HCT116 (cell line): Measurements from ENCODE around the gene TCP11L1. TPM values are rescaled to one million over a fixed set of nuclear protein-coding genes. Genes with fewer than 3 reads are reported as not detected.

ENCODE experiments used
- ATAC-seq: fragments of 200-7000 bp; cut with Tn5 transposase; 2 replicates; pipeline ENCODE4 v1.9.1; 2020; ENCODE audit warnings: mild to moderate bottlenecking, moderate library complexity
- BruUV-seq: library from RNA; stranded (reverse); fragments of 400-500 nt; replicated peaks from 2 replicates; lab custom pipeline; 2021; lab: Mats Ljungman, UMichigan
- CTCF ChIA-PET: fragments of 300-600 bp; sonication (Branson Sonifier 250); formaldehyde crosslinking; loops from one replicate; lab custom pipeline; 2021; ENCODE audit warnings: antibody characterized with exemption; lab: Charles Lee
- POLR2A ChIA-PET: fragments of 300-600, 350-600 bp; sonication (Branson Sonifier 250); formaldehyde crosslinking; loops from one replicate; lab custom pipeline; 2021; ENCODE audit warnings: antibody characterized with exemption; lab: Charles Lee
- RAD21 ChIA-PET, 2 experiments: fragments of 300-600 bp; sonication (Branson Sonifier 250); formaldehyde crosslinking; loops; one replicate each; lab custom pipeline; 2023; ENCODE audit warnings: low total read pairs in 2 of 2; ENCODE audit not compliant: uncharacterized antibody in 2 of 2, unreplicated experiment in 2 of 2, low non-redundant PET in 1 of 2; lab: Charles Lee
- DNase-seq: peaks from one replicate; pipeline ENCODE4 v3.0.0-alpha.2; 2010; ENCODE audit warnings: low read depth, low spot score
- H2AFZ ChIP-seq: fragments of 200-600 bp; shearing (Covaris generic), sonication (generic); 2 replicates; pipeline ENCODE4 v1.6.1; 2017; ENCODE audit warnings: low read depth, mixed run types, mixed read lengths, antibody characterized with exemption, low read length; ENCODE audit not compliant: poor library complexity, severe bottlenecking
- H3K27ac ChIP-seq: 2 replicates; pipeline ENCODE4 v1.5.1; 2012; ENCODE audit warnings: low read depth, low read length
- H3K27me3 ChIP-seq: fragments of 200-600 bp; sonication (generic); 2 replicates; pipeline ENCODE4 v1.6.1; 2016; ENCODE audit warnings: mixed run types, low read length, mixed read lengths; ENCODE audit not compliant: insufficient read depth
- H3K36me3 ChIP-seq, 2 experiments: fragments of 200-500 bp in 1 of 2; fragments of 200-600 bp in 1 of 2; sonication (Bioruptor generic) in 1 of 2; sonication (generic) in 1 of 2; 2 replicates each; pipeline versions ENCODE4 v1.5.1 to v1.6.1; 2014 to 2016; ENCODE audit warnings: low read length in 2 of 2, inconsistent platforms in 1 of 2, mixed read lengths in 1 of 2, mixed run types in 1 of 2; ENCODE audit not compliant: insufficient read depth in 2 of 2, control insufficient read depth in 1 of 2
- H3K4me1 ChIP-seq, 2 experiments: fragments of 200-600 bp in 1 of 2; sonication (generic) in 1 of 2; 2 replicates each; pipeline versions ENCODE4 v1.5.1 to v1.6.1; 2012 to 2017; ENCODE audit warnings: low read length in 2 of 2, inconsistent platforms in 1 of 2, mild to moderate bottlenecking in 1 of 2, mixed read lengths in 1 of 2, mixed run types in 1 of 2, moderate library complexity in 1 of 2; ENCODE audit not compliant: insufficient read depth in 2 of 2, control insufficient read depth in 1 of 2
- H3K4me2 ChIP-seq: fragments of 200-600 bp; sonication (generic); 2 replicates; pipeline ENCODE4 v1.6.1; 2017; ENCODE audit warnings: mixed run types, low read length, mixed read lengths
- H3K4me3 ChIP-seq, 2 experiments: fragments of 200-600 bp in 1 of 2; sonication (generic) in 1 of 2; replicated peaks in 1 of 2; 2 replicates each; pipeline ENCODE4 v1.5.1; 2011 to 2016; ENCODE audit warnings: low read length in 2 of 2, control low read depth in 1 of 2, low read depth in 1 of 2, mild to moderate bottlenecking in 1 of 2, mixed read lengths in 1 of 2, mixed run types in 1 of 2
- H3K79me2 ChIP-seq: fragments of 200-600 bp; sonication (generic); 2 replicates; pipeline ENCODE4 v1.6.1; 2017; ENCODE audit warnings: mild to moderate bottlenecking, mixed run types, low read length, moderate library complexity, mixed read lengths; ENCODE audit not compliant: insufficient read depth
- H3K9ac ChIP-seq: fragments of 200-600 bp; sonication (generic); 2 replicates; pipeline ENCODE4 v1.6.1; 2016; ENCODE audit warnings: low read length, mixed read lengths
- H3K9me2 ChIP-seq: fragments of 200-600 bp; sonication (generic), shearing (Covaris generic); 2 replicates; pipeline ENCODE4 v1.6.1; 2017; ENCODE audit warnings: mixed run types, mild to moderate bottlenecking, moderate library complexity; ENCODE audit not compliant: insufficient read depth
- H3K9me3 ChIP-seq, 2 experiments: fragments of 200-500 bp in 1 of 2; fragments of 200-600 bp in 1 of 2; sonication (Bioruptor generic) in 1 of 2; sonication (generic) in 1 of 2; 2 replicates each; pipeline ENCODE4 v1.6.1; 2014 to 2017; ENCODE audit warnings: low read length in 2 of 2, mixed read lengths in 2 of 2, inconsistent platforms in 1 of 2, low read depth in 1 of 2, mild to moderate bottlenecking in 1 of 2, mixed run types in 1 of 2, moderate library complexity in 1 of 2; ENCODE audit not compliant: control insufficient read depth in 1 of 2, insufficient read depth in 1 of 2
- H4K20me1 ChIP-seq: fragments of 200-600 bp; sonication (generic), shearing (Covaris generic); 2 replicates; pipeline ENCODE4 v1.6.1; 2017; ENCODE audit warnings: mixed run types, mild to moderate bottlenecking, moderate library complexity; ENCODE audit not compliant: insufficient read depth
- ATF3 ChIP-seq: IDR thresholded peaks from 2 replicates; pipeline ENCODE4 v1.6.1; 2012
- CBX3 ChIP-seq: IDR thresholded peaks from 2 replicates; pipeline ENCODE4 v1.6.1; 2012; ENCODE audit warnings: low read depth
- CEBPB ChIP-seq: IDR thresholded peaks from 2 replicates; pipeline ENCODE4 v1.6.1; 2012; ENCODE audit warnings: low read depth
- ELF1 ChIP-seq: IDR thresholded peaks from 2 replicates; pipeline ENCODE4 v1.6.1; 2012; ENCODE audit warnings: low read depth, borderline replicate concordance
- EZH2phosphoT487 ChIP-seq: fragments of 200-600 bp; IDR thresholded peaks from 2 replicates; pipeline ENCODE4 v1.6.1; 2018; ENCODE audit warnings: antibody characterized with exemption, borderline replicate concordance
- FOSL1 ChIP-seq: IDR thresholded peaks from 2 replicates; pipeline ENCODE4 v1.6.1; 2012; ENCODE audit warnings: low read depth
- JUND ChIP-seq: IDR thresholded peaks from 2 replicates; pipeline ENCODE4 v1.6.1; 2012
- POLR2A ChIP-seq: IDR thresholded peaks from 2 replicates; pipeline ENCODE4 v1.7.0; 2011; ENCODE audit warnings: borderline replicate concordance; ENCODE audit not compliant: insufficient read depth, insufficient read length; ENCODE audit errors: extremely low read depth
- ZBTB33 ChIP-seq: IDR thresholded peaks from 2 replicates; pipeline ENCODE4 v1.6.1; 2011; ENCODE audit warnings: mild to moderate bottlenecking, low read length, moderate library complexity; ENCODE audit not compliant: insufficient replicate concordance; ENCODE audit errors: extremely low read depth
- ZFX ChIP-seq: fragments of 450-650 bp; IDR thresholded peaks from 2 replicates; pipeline ENCODE4 v1.6.1; 2017
- ZNF274 ChIP-seq: fragments of 200-500 bp; sonication (Bioruptor generic); IDR thresholded peaks from 2 replicates; pipeline ENCODE4 v1.6.1; 2014; ENCODE audit warnings: mild to moderate bottlenecking, low read depth, low read length, inconsistent platforms
- intact Hi-C: fragments of 100-400 bp; cut with micrococcal nuclease; formaldehyde crosslinking; loops from 2 replicates; pipeline ENCODE4 v1.10.0; 2022
- total RNA-seq: library from RNA; stranded (reverse); gene quantifications from one replicate; pipeline ENCODE4 v1.2.1, GENCODE V29; 2021; ENCODE audit not compliant: unreplicated experiment

Gene TCP11L1
- total RNA-seq, 1 experiment from 2014 or later, result 12.0 TPM

- DNase-seq (no peak), ATAC-seq (no peak)
- Histone ChIP-seq H3K9ac (no peak overlapping the region), H4K20me1 (no peaks in the 10 kb centered on the region), H3K27ac (no peak overlapping the region), H3K4me1 (peaks cover under 1 to 5% of the 10 kb centered on the region in 2 experiments; a peak in 3 of 4 replicates), H3K4me2 (no peak overlapping the region), H3K36me3 (no peaks in the 10 kb centered on the region), H3K27me3 (no peaks in the 10 kb centered on the region), H3K4me3 (no peak overlapping the region), H3K79me2 (0 out of 2 replicates have a peak, but pooled peaks cover 14% of the 10 kb centered on the region), H3K9me2 (no peaks in the 10 kb centered on the region), H3K9me3 (no peaks in the 10 kb centered on the region), H2AFZ (no peak overlapping the region)
- intact Hi-C loops, result no loop called here
- TF ChIP-seq ATF3 (no peak), ZFX (no peak), ZBTB33 (no peak), JUND (no peak), EZH2phosphoT487 (no peak), CEBPB (no peak), CBX3 (no peak), FOSL1 (no peak), ZNF274 (no peak), ELF1 (no peak), POLR2A (no peak)
- CTCF ChIA-PET, result no interaction called here
- BruUV-seq, result no TSS peak
- RAD21 ChIA-PET, result no interaction called here
- POLR2A ChIA-PET, result interaction anchor here (1.1 to 1.5 kb wide), 2 partner anchors 10 to 18 kb away, joined by 3 read pairs; partner anchors contain the start of gene TCP11L1
These were observed 17.9 kb upstream of the TCP11L1 start for GRCh38 chr11:33021501-33021900.
